ENCODE results near the gene CBLN3.

- TF ChIP-seq POLR2A (IDR thresholded peaks at IDR 0.05; ENCODE audit: low read depth, low read length) (no peak), POLR2AphosphoS5 (IDR thresholded peaks at IDR 0.05; ENCODE audit: low read depth, low read length) (no peak), TAF1 (IDR thresholded peaks at IDR 0.05; ENCODE audit: borderline replicate concordance, low read depth, low read length) (no peak)
Observed at GRCh38 chr14:24465805-24466204, 36.3 kb upstream of the CBLN3 start.
